ENCODE measurements around the gene IPO4.

Gene IPO4

DNA sequence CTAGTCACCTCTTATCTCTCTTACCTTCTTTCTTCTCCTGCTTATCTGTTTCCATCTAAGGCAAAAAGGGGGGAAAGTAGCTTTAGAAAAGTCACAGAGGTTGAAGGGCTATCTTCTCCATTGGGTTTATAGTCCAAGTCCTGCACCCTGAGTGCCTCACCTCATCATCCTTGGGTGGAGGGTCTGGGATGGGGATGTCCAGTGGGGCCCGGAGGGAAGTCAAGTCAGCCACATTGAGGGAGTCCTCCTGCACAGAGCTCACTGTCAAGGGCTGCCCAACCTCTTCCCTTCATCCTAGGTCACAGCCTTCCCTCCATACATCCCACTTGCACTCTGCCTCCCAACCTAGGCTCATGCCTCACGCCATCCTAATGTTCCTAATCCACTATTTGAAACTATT, 43.4 kb downstream of the IPO4 start:
- peaks cover 13 to 33% (median 22%) of the 10 kb centered on the region in 4 experiments for H3K36me3 ChIP-seq (ENCODE audit: control insufficient read depth in 4 of 4, insufficient read depth in 4 of 4, low read length in 3 of 4)

DNA sequence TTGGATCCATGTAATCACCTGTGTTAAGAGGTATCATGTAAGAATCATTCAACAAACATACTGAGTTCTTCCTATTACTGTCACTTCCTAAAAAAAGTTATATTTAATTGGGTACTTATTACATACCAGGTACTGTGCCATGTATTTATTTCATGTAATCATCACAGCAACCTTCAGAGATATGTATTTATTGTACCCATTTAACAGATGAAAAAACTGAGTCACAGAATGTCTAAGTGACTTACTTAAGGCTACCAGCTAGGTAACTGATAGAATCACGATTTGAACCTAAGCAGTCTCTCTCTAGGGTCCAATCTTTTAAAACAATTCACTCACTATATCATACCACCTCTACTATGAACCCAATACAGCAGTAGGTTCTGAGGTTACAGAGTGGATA, 44.2 kb downstream of the IPO4 start:
- Histone ChIP-seq H3K4me1 (ENCODE audit: control extremely low read depth in 1 of 4, control insufficient read depth in 4 of 4, insufficient read depth in 4 of 4, low read length in 3 of 4) (peaks cover 6 to 49% (median 42%) of the 10 kb centered on the region in 4 experiments), H3K9me3 (ENCODE audit: control extremely low read depth in 1 of 5, control insufficient read depth in 4 of 5, insufficient read depth in 2 of 5, low read depth in 1 of 5, low read length in 4 of 5) (no peaks in the 10 kb centered on the region), H3K27me3 (replicated peaks in 2 of 5; ENCODE audit: control insufficient read depth in 4 of 5, insufficient read depth in 5 of 5, low read length in 4 of 5) (no peaks in the 10 kb centered on the region), H3K36me3 (ENCODE audit: control insufficient read depth in 4 of 4, insufficient read depth in 4 of 4, low read length in 3 of 4) (peaks cover 6 to 28% (median 15%) of the 10 kb centered on the region in 4 experiments), H3K4me3 (ENCODE audit: control insufficient read depth in 1 of 7, extremely low read depth in 1 of 7, insufficient read depth in 4 of 7, low read depth in 2 of 7, low read length in 6 of 7) (no peak overlapping the region), H3K27ac (ENCODE audit: insufficient read depth in 1 of 2, low read depth in 1 of 2, low read length in 2 of 2, poor library complexity in 1 of 2, severe bottlenecking in 2 of 2) (no peak overlapping the region)
- no peak for DNase-seq
- WGBS (ENCODE audit: insufficient coverage): 100% methylated on average over 1 of the region's 1 CpG
- ChIA-PET CTCF (interaction anchor here (1.2 to 11.6 kb wide), 4 partner anchors 16 to 98 kb away, joined by 3 to 112 read pairs (median 3); partner anchors contain the start of genes IRF9 and TINF2), POLR2A (no interaction called here)

More for the DNA sequence above, 43.4 kb downstream of the IPO4 start:
- no CpG with 5 or more reads among the region's 2 CpGs for WGBS (ENCODE audit: insufficient coverage)
- CTCF ChIA-PET: interaction anchor here (0.9 to 11.6 kb wide), 6 partner anchors 8 to 163 kb away, joined by 3 to 112 read pairs (median 3); partner anchors contain the start of genes CIDEB, DCAF11, IRF9 and NRL
- no peaks in the 10 kb centered on the region for H3K9me3 ChIP-seq (ENCODE audit: control extremely low read depth in 1 of 5, control insufficient read depth in 4 of 5, insufficient read depth in 2 of 5, low read depth in 1 of 5, low read length in 4 of 5)
- peaks cover 4 to 42% (median 37%) of the 10 kb centered on the region in 4 experiments for H3K4me1 ChIP-seq (ENCODE audit: control extremely low read depth in 1 of 4, control insufficient read depth in 4 of 4, insufficient read depth in 4 of 4, low read length in 3 of 4)
- no peak overlapping the region for H3K27ac ChIP-seq (ENCODE audit: insufficient read depth in 1 of 2, low read depth in 1 of 2, low read length in 2 of 2, poor library complexity in 1 of 2, severe bottlenecking in 2 of 2)
- DNase-seq: no peak
- POLR2A ChIA-PET: no interaction called here
- peak overlapping the region in 6 of 7 experiments; percentile 88 to 100 (median 97) for H3K4me3 ChIP-seq (ENCODE audit: control insufficient read depth in 1 of 7, extremely low read depth in 1 of 7, insufficient read depth in 4 of 7, low read depth in 2 of 7, low read length in 6 of 7)
- H3K27me3 ChIP-seq (replicated peaks in 2 of 5; ENCODE audit: control insufficient read depth in 4 of 5, insufficient read depth in 5 of 5, low read length in 4 of 5): no peaks in the 10 kb centered on the region

DNA sequence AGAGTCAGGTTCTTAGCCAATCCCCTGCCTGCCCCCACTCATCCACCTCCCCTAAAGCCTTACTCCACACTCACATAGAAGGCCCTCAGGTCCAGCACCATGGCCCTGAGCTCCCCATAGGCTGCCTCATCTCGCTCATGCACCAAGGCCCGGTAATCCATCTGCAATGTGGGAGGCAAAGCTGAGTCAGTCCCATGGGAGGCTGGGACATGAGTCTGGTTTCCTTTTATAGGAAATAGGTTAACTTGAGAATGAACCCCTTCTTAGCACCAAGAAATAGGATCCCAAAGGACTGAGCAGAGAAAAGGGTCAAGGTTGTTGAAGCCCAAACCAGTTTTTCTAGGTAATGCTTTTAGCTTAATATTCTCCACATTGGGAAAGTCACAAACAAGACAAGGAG, 45.1 kb downstream of the IPO4 start:
- no peaks in the 10 kb centered on the region for H3K9me3 ChIP-seq (ENCODE audit: control extremely low read depth in 1 of 5, control insufficient read depth in 4 of 5, insufficient read depth in 2 of 5, low read depth in 1 of 5, low read length in 4 of 5)
- WGBS (ENCODE audit: insufficient coverage): no CpG with 5 or more reads among the region's 2 CpGs
- H3K4me1 ChIP-seq (ENCODE audit: control extremely low read depth in 1 of 4, control insufficient read depth in 4 of 4, insufficient read depth in 4 of 4, low read length in 3 of 4): peaks cover 6 to 50% (median 43%) of the 10 kb centered on the region in 4 experiments
- POLR2A ChIA-PET: no interaction called here
- H3K27me3 ChIP-seq (replicated peaks in 2 of 5; ENCODE audit: control insufficient read depth in 4 of 5, insufficient read depth in 5 of 5, low read length in 4 of 5): no peaks in the 10 kb centered on the region
- CTCF ChIA-PET: interaction anchor here (1.2 to 11.6 kb wide), 4 partner anchors 17 to 99 kb away, joined by 3 to 112 read pairs (median 3); partner anchors contain the start of genes IRF9 and TINF2
- no peak for DNase-seq
- H3K27ac ChIP-seq (ENCODE audit: insufficient read depth in 1 of 2, low read depth in 1 of 2, low read length in 2 of 2, poor library complexity in 1 of 2, severe bottlenecking in 2 of 2): no peak overlapping the region
- H3K4me3 ChIP-seq (ENCODE audit: control insufficient read depth in 1 of 7, extremely low read depth in 1 of 7, insufficient read depth in 4 of 7, low read depth in 2 of 7, low read length in 6 of 7): no peak overlapping the region
- H3K36me3 ChIP-seq (ENCODE audit: control insufficient read depth in 4 of 4, insufficient read depth in 4 of 4, low read length in 3 of 4): peaks cover 4 to 32% (median 15%) of the 10 kb centered on the region in 4 experiments

DNA sequence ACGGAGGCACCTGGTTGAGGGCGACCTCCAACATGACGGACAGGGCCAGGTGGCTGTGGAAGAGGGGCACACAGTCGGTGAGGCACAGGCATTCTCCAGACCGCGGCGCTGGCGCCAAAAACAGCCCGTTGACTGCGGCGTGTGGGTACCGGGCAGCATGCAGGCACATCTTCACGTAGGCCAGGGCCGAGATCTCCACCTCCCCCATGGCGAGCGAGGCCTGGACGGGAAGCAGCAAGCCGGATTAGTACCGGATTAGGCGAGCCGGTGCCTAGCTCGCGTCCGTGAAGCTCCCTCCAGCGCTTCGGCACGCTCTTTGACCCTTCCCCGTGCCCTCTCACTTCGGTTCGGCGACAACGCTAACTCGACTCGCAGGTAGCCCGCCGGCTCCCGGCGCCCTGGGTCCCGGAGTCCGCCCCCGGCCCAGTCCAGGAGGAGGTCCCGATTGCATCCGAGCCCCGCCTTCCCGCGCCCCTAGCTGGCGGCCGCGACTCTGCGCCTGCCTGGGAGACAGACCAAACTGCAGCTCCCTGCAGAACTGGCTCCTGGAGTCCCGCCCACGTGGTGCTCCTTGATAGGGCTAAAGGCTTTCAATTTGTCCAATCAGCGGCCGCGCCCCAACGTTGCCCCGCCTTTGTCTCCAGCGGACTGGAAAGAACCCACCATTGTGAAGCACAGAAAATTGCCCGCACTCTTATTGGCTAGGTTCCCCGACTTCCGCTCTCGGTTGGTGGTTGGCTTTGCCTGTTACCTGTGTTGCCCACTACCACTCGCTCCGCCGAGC, 47.3 kb downstream of the IPO4 start, which contains the start of gene EMC9:
Gene EMC9, minus strand, starts transcription at position 495 of the 784 bp plus-strand sequence. Its CDS starts 287 bp downstream, at position 208.
- CTCF ChIA-PET: interaction anchor here (0.6 to 6.4 kb wide), 9 partner anchors 9 to 85 kb away, joined by 3 to 61 read pairs (median 3); partner anchors contain the start of genes IPO4 and IRF9
- WGBS (ENCODE audit: insufficient coverage): 0% methylated on average over 56 of the region's 65 CpGs
- peak within 1 kb of the TSS; percentile 53 to 85 for H3K27ac ChIP-seq (ENCODE audit: insufficient read depth in 1 of 2, low read depth in 1 of 2, low read length in 2 of 2, poor library complexity in 1 of 2, severe bottlenecking in 2 of 2)
- POLR2A ChIA-PET: interaction anchor here (0.7 to 1.7 kb wide), 4 partner anchors 9 to 27 kb away, joined by 3 to 15 read pairs (median 4); partner anchors contain the start of genes DCAF11 and IRF9
- H3K9me3 ChIP-seq (ENCODE audit: control extremely low read depth in 1 of 5, control insufficient read depth in 4 of 5, insufficient read depth in 2 of 5, low read depth in 1 of 5, low read length in 4 of 5): no peaks in the 10 kb centered on the region
- peaks cover 7 to 47% (median 27%) of the 10 kb centered on the region in 4 experiments for H3K36me3 ChIP-seq (ENCODE audit: control insufficient read depth in 4 of 4, insufficient read depth in 4 of 4, low read length in 3 of 4)
- no peaks in the 10 kb centered on the region for H3K27me3 ChIP-seq (replicated peaks in 2 of 5; ENCODE audit: control insufficient read depth in 4 of 5, insufficient read depth in 5 of 5, low read length in 4 of 5)
- H3K4me1 ChIP-seq (ENCODE audit: control extremely low read depth in 1 of 4, control insufficient read depth in 4 of 4, insufficient read depth in 4 of 4, low read length in 3 of 4): peaks cover 6 to 56% (median 46%) of the 10 kb centered on the region in 4 experiments
- DNase-seq: peak; percentile 99 to 100 (median 100)
- peak within 1 kb of the TSS; percentile 80 to 98 (median 87) for H3K4me3 ChIP-seq (ENCODE audit: control insufficient read depth in 1 of 7, extremely low read depth in 1 of 7, insufficient read depth in 4 of 7, low read depth in 2 of 7, low read length in 6 of 7)

DNA sequence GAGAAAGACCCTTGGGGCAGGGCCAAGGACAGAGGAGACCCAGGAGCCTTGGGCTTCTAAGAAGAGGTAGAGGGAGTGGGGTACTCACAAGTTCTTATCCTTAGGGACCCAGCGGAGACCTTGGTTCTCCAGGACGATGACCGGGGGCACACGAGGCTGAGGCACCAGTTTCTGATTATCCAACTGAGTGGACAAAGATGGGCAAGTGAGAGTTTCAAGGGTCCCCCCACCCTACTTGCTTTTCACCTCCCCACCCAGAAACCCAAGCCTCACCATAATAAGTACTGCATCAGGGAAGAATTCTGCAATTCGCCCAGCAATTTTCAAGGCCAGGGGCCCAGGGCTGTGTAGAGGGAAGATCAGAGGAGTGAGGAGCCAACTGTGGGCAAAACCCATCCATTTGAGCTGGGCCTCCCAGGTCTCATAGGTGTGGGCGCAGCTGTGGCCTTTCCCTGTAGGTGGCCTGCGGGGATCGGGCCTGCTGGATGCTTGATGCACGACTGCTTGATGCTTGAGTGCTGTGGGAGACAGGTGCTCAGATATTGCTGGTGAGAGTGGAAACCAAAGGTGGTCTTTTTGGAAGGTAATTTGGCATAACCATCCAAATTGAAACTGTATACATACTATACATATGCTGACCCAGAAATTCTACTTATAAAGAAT, 49.2 kb downstream of the IPO4 start:
- Histone ChIP-seq H3K27ac (ENCODE audit: insufficient read depth in 1 of 2, low read depth in 1 of 2, low read length in 2 of 2, poor library complexity in 1 of 2, severe bottlenecking in 2 of 2) (no peak overlapping the region), H3K4me3 (ENCODE audit: control insufficient read depth in 1 of 7, extremely low read depth in 1 of 7, insufficient read depth in 4 of 7, low read depth in 2 of 7, low read length in 6 of 7) (no peak overlapping the region), H3K27me3 (replicated peaks in 2 of 5; ENCODE audit: control insufficient read depth in 4 of 5, insufficient read depth in 5 of 5, low read length in 4 of 5) (no peaks in the 10 kb centered on the region), H3K4me1 (ENCODE audit: control extremely low read depth in 1 of 4, control insufficient read depth in 4 of 4, insufficient read depth in 4 of 4, low read length in 3 of 4) (peaks cover 2 to 46% (median 38%) of the 10 kb centered on the region in 4 experiments), H3K36me3 (ENCODE audit: control insufficient read depth in 4 of 4, insufficient read depth in 4 of 4, low read length in 3 of 4) (peaks cover 7 to 42% (median 27%) of the 10 kb centered on the region in 4 experiments), H3K9me3 (ENCODE audit: control extremely low read depth in 1 of 5, control insufficient read depth in 4 of 5, insufficient read depth in 2 of 5, low read depth in 1 of 5, low read length in 4 of 5) (no peaks in the 10 kb centered on the region)
- ChIA-PET POLR2A (interaction anchor here (2.0 kb wide), 1 partner anchor 7 kb away, joined by 6 read pairs; the partner anchor contains the start of genes PSME2 and RNF31), CTCF (interaction anchor here (0.8 to 6.4 kb wide), 6 partner anchors 9 to 98 kb away, joined by 3 to 61 read pairs (median 4); partner anchors contain the start of genes DCAF11, IRF9 and NRL)
- WGBS (ENCODE audit: insufficient coverage): 100% methylated on average over 4 of the region's 9 CpGs
- DNase-seq: peak in 1 of 3 donors; percentile 36

DNA sequence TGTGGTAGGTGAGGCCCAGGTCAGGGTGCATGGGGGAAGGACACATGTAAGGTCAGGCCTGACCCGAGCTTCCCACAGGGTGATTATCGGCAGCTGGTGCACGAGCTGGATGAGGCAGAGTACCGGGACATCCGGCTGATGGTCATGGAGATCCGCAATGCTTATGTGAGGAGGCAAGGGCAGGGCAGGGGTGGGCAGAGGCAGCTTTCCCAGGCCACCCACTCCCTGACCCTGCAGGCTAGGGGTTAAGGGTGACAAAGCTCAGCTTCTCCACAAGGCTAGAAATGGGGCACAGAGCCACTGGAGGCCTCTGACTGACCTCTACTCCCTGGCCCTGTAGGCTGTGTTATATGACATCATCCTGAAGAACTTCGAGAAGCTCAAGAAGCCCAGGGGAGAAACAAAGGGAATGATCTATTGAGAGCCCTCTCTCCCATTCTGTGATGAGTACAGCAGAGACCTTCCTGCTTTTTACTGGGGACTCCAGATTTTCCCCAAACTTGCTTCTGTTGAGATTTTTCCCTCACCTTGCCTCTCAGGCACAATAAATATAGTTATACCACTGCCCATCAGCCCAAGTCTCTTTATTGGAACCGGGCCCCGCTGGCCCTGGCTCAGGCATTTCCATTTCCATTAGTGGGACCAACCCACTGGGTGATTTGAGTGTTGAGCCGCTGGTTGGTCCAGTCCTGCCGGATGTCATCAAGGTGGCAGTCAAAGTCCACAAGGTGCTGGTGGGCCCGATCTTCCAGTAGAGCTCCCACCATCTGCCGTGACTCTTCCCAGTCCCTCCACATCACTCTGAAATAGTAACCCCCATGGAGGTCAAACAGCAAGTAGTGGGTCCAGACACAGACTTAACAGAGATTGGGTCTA, 50.0 kb downstream of the IPO4 start:
- CTCF ChIA-PET: interaction anchor here (0.8 to 6.4 kb wide), 8 partner anchors 9 to 99 kb away, joined by 3 to 61 read pairs (median 6); partner anchors contain the start of genes DCAF11, IRF9, NRL and RNF31
- POLR2A ChIA-PET: interaction anchor here (2.0 kb wide), 1 partner anchor 8 kb away, joined by 6 read pairs; the partner anchor contains the start of genes PSME2 and RNF31

More for the DNA sequence above, 50.0 kb downstream of the IPO4 start:
- H3K4me3 ChIP-seq (ENCODE audit: control insufficient read depth in 1 of 7, extremely low read depth in 1 of 7, insufficient read depth in 4 of 7, low read depth in 2 of 7, low read length in 6 of 7): no peak overlapping the region
- over 99% methylated on average over 13 of the region's 13 CpGs for WGBS (ENCODE audit: insufficient coverage)
- H3K27ac ChIP-seq (ENCODE audit: insufficient read depth in 1 of 2, low read depth in 1 of 2, low read length in 2 of 2, poor library complexity in 1 of 2, severe bottlenecking in 2 of 2): no peak overlapping the region
- H3K36me3 ChIP-seq (ENCODE audit: control insufficient read depth in 4 of 4, insufficient read depth in 4 of 4, low read length in 3 of 4): peaks cover 6 to 35% (median 22%) of the 10 kb centered on the region in 4 experiments
- no peaks in the 10 kb centered on the region for H3K9me3 ChIP-seq (ENCODE audit: control extremely low read depth in 1 of 5, control insufficient read depth in 4 of 5, insufficient read depth in 2 of 5, low read depth in 1 of 5, low read length in 4 of 5)
- H3K27me3 ChIP-seq (replicated peaks in 2 of 5; ENCODE audit: control insufficient read depth in 4 of 5, insufficient read depth in 5 of 5, low read length in 4 of 5): no peaks in the 10 kb centered on the region
- H3K4me1 ChIP-seq (ENCODE audit: control extremely low read depth in 1 of 4, control insufficient read depth in 4 of 4, insufficient read depth in 4 of 4, low read length in 3 of 4): peaks cover 2 to 46% (median 38%) of the 10 kb centered on the region in 4 experiments
- DNase-seq: no peak
